GM10266 (cell line): ENCODE data around the gene ASIC3.
"Not testable (repeated sequence)": the region's sequence is repeated elsewhere in the genome, so short reads cannot be mapped to it uniquely, and the experiment has no call there.

Experiments used
- DNase-seq: peaks from one replicate; pipeline ENCODE4 v3.0.0; 2012; ENCODE audit errors: extremely low spot score
- TF ChIP-seq, protein P1 (sequence below): IDR thresholded peaks from 2 replicates; pipeline ENCODE4 v1.5.1; 2012; ENCODE audit warnings: mild to moderate bottlenecking, low read depth; ENCODE audit not compliant: control insufficient read depth, insufficient read depth; ENCODE audit errors: missing control alignments

The ASIC3 gene

DNA sequence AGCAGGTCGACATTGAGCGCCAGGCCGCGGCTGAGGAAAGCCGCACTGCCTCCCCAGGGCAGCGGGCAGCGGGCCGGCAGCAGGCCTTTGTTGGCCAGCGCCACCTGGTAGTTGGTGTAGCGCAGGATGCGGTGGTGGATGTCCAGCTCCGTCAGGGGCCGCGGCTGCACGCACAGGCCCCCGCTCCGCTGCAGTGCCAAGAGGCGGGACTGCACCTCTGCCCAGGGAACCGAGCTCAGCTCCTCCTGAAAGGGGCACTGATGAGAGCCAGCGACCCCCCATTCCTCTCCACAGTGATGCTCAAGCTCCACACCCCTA lies 29.2 kb upstream of the ASIC3 start:
- TF ChIP-seq, protein P1, sequence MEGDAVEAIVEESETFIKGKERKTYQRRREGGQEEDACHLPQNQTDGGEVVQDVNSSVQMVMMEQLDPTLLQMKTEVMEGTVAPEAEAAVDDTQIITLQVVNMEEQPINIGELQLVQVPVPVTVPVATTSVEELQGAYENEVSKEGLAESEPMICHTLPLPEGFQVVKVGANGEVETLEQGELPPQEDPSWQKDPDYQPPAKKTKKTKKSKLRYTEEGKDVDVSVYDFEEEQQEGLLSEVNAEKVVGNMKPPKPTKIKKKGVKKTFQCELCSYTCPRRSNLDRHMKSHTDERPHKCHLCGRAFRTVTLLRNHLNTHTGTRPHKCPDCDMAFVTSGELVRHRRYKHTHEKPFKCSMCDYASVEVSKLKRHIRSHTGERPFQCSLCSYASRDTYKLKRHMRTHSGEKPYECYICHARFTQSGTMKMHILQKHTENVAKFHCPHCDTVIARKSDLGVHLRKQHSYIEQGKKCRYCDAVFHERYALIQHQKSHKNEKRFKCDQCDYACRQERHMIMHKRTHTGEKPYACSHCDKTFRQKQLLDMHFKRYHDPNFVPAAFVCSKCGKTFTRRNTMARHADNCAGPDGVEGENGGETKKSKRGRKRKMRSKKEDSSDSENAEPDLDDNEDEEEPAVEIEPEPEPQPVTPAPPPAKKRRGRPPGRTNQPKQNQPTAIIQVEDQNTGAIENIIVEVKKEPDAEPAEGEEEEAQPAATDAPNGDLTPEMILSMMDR = no peak
- no peak for DNase-seq

DNA sequence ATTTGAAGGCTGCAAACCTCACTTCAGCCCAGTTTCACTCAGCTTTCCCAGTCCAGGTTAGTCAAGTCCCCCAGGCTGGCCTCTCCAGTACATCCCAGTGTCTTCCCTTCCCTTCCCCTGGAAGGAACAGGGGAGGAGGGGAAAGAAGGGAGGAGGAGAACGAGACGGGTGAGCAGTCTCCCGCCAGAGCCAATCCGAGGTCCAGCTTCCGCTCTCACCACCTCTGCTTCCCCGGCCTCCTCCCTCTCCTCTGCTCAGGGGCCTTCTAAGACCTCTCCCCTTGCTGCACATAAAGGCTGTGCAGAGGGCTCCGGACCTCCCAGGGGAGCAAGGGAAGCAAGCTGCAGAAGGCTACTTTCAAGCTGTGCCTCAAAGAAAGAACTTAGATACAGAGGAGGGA lies 28.1 kb upstream of the ASIC3 start:
- TF ChIP-seq, protein P1 = no peak
- no peak for DNase-seq

DNA sequence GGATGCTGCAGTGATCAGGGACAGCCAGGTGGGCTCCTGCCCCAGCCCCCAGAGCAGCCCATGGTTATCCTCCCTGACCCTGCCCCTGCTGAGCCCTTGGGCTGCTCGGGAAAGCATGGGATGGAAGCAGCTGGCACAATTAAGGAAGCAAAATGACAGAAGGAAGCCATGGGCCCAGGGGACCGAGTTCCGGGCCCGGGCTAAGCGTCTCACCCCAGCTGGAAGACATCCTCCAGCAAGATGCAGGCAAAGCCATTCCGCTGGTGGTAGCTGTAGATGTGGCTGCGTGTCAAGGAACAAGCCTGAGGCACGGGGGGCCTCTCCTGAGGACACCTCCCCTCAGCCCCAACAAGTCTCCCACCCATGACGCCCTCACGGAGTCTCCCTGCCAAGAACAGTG lies 25.1 kb upstream of the ASIC3 start:
- TF ChIP-seq, protein P1 = no peak
- DNase-seq = no peak

DNA sequence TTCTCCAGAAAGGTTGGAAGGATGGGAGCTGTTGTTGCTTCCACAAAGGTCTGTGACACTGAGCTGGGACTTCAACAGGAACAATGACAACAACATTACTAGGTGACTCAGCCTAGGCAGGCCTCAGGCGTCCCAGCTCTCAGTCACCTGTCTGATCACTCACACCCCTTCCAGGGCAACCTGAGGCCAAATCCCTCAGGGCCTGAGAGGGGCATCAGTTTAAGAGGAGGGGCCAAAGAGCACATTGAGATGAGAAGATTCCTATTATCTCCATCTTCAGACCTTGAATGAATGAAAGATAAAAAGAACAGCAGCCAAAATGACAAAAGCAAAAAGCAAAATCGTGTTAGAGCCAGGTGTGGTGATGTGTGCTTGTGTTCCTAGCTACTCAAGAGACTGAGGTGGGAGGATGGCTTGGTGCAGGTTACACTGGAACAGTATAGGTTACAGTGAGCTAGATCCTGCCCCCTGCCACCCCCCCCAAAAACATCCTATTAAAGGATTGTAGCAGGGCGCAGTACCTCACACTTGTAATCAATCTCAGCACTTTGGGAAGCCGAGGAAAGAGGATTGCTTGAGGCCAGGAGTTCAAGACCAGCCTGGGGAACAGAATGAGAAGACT lies 23.8 kb upstream of the ASIC3 start, which contains the start of gene ATG9B:
Gene ATG9B (minus strand): TSS at position 60 of the 622 bp plus-strand sequence. CDS start 71 bp downstream, outside the sequence.
- no peak for DNase-seq
- TF ChIP-seq, protein P1 = no peak

DNA sequence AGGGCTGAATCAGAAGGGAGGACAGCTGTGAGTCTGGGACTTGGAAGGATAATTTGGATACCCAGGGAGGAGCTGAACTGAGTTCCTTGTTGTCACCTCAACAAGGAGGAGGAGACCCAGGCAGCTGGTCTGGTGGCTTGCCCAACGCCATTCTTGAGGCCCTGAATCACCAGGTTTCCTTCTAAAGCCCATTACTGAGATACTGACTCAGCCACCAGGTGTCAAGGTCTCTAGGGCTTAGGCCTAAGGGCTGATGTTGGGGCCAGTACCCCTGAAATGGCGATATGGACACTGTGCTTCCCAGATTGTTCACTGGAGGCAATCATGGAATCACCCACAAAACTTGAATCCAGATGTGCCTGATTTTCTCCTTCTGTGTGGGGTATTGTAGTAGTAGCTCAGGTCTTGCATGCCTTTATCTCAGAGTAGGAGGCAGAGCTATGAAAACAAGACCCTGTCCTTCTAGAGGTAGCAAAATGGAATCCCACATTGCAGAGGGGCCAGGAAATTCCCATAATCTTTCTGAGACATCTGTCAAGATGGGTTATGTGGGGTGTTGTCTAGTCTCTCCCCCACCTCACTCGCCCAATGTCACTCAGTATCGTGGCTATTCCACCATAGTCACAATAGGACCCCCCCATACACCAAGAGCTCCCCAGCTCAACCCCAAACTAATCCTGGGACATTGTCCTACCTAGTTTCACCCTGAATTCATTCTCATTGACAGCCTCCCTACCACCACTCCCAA lies 22.2 kb upstream of the ASIC3 start:
- DNase-seq = no peak
- TF ChIP-seq, protein P1 = no peak

DNA sequence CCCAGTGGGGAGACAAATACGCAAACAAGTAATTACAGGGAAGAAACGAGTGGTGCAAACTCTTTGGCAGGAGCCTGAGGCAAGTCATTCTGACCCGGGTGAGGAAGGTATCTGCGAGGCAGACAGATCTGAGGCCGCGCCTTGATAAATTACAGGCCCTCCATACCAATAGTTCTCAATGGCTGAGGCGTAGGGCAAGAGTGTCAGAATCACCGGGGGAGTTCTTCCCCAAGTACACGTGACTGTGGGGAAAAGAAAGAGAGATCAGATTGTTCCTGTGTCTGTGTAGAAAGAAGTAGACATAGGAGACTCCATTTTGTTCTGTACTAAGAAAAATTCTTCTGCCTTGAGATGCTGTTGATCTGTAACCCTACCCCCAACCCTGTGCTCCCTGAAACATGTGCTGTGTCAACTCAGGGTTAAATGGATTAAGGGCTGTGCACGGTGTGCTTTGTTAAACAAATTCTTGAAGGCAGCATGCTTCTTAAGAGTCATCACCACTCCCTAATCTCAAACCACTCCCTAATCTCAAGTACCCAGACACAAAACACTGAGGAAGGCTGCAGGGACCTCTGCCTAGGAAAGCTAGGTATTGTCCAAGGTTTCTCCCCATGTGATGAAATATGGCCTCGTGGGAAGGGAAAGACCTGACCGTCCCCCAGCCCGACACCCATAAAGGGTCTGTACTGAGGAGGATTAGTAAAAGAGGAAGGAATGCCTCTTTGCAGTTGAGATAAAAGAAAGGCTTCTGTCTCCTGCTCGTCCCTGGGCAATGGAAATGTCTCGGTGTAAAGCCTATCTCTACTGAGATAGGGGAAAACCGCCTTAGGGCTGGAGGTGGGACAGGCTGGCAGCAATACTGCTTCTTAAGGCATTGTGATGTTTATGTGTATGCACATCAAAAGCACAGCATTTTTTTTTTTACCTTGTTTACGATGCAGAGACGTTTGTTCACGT lies 21.3 kb upstream of the ASIC3 start:
- DNase-seq = not testable (repeated sequence)

DNA sequence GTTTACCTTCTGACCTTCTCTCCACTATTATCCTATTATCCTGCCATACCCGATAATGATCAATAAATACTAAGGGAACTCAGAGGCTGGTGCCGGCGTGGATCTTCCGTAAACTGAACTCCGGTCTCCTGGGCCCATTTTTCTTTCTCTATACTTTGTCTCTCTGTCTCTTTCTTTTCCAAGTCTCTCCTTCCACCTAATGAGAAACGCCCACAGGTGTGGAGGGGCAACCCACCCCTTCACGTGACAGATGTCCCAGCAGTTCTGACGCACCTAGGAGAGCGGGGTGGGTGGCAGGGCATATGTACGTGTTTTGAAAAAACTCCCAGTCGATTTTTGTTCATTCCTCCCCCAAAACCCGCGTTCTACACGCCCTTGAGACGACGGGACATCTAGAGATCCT lies 20.6 kb upstream of the ASIC3 start:
- DNase-seq = not testable (repeated sequence)
